T-helper 17 cell (primary cell): Measurements from ENCODE around the gene OR3A3. TPM values are rescaled to one million over a fixed set of nuclear protein-coding genes. Genes with fewer than 3 reads are reported as not detected.
"Not testable (repeated sequence)": the region's sequence is repeated elsewhere in the genome, so short reads cannot be mapped to it uniquely, and the experiment has no call there.

Source experiments
- ATAC-seq: fragments of 150-1000 bp; cut with Tn5 transposase; 2 replicates; pipeline ENCODE4 v1.10.0; 2021; ENCODE audit warnings: mild to moderate bottlenecking, moderate library complexity
- DNase-seq, 3 donors: peaks; one replicate each; pipeline versions ENCODE4 v3.0.0 to v3.0.0-alpha.2; 2020 to 2021
- H3K9me3 ChIP-seq: one replicate; pipeline ENCODE4 v1.7.0; 2013; ENCODE audit warnings: low read length, mild to moderate bottlenecking; ENCODE audit not compliant: control insufficient read depth, poor library complexity, severe bottlenecking
- H3K27ac Mint-ChIP-seq: one replicate; pipeline ENCODE4 v1.8.0; 2022; ENCODE audit warnings: mild to moderate bottlenecking, moderate library complexity, mixed read lengths
- H3K27me3 Mint-ChIP-seq: one replicate; pipeline ENCODE4 v1.8.0; 2022; ENCODE audit warnings: mixed read lengths
- H3K36me3 Mint-ChIP-seq: one replicate; pipeline ENCODE4 v1.8.0; 2022; ENCODE audit warnings: low read depth, mixed read lengths
- H3K4me1 Mint-ChIP-seq: one replicate; pipeline ENCODE4 v1.8.0; 2022; ENCODE audit warnings: mild to moderate bottlenecking, mixed read lengths
- H3K4me3 Mint-ChIP-seq: one replicate; pipeline ENCODE4 v1.8.0; 2022; ENCODE audit warnings: mild to moderate bottlenecking, moderate library complexity, mixed read lengths
- total RNA-seq, 4 donors: library from RNA in 2 of 4; stranded (reverse) in 2 of 4; gene quantifications; one replicate each; pipeline ENCODE4 v1.2.3 and lab custom pipeline; 2022 to 2026

OR3A3 gene
- total RNA-seq, 2 donors from 2014 or later = not detected

DNA sequence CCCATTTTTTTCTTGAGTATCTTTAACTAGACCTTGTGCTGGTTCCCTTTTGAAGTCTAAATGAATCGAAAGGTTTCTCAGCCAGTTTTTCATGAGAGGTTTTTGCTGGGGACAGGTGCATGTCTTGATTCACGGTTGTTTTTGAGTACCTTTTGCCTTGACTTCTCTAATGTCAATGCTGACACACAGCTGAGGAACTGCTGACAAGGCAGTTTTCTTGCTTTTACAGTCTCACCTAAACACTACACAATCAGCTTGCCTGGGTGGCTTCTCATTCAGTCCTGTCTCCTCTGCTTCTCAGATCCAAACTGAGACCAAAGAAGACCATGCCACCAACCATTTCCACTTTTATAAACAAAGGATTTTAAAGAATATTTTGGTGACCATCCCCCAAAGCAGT, 7.1 kb downstream of the OR3A3 start:
- peaks cover 23% of the 10 kb centered on the region for H3K27me3 Mint-ChIP-seq
- no peak overlapping the region for H3K4me3 Mint-ChIP-seq

DNA sequence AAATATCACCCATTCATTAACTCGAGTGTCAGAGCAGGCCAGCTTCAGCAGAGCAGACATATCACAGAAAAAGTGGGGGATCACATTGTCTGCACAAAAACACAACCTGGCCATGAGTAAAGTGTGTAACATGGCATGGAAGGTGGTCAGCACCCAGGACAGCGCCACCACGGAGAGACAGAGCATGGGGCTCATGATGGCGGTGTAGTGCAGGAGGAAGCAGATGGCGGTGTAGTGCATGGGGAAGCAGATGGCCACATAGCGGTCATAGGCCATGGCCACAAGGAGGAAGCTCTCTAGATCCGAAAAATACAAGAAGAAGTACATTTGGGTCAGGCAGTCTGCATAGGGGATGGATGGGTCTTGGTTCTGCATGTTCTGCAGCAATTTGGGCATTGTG, 22.0 kb downstream of the OR3A3 start:
- not testable (repeated sequence) for H3K4me1 Mint-ChIP-seq, DNase-seq, H3K9me3 ChIP-seq, ATAC-seq, H3K27ac Mint-ChIP-seq, H3K36me3 Mint-ChIP-seq
- Mint-ChIP-seq H3K27me3 (peaks cover 16% of the 10 kb centered on the region), H3K4me3 (peak overlapping the region; percentile 0)

More for the DNA sequence above, 7.1 kb downstream of the OR3A3 start:
- Mint-ChIP-seq H3K4me1 (no peaks in the 10 kb centered on the region), H3K27ac (no peak overlapping the region), H3K36me3 (peaks cover 2% of the 10 kb centered on the region)
- ATAC-seq = no peak
- no peak for DNase-seq
- H3K9me3 ChIP-seq = no peaks in the 10 kb centered on the region

DNA sequence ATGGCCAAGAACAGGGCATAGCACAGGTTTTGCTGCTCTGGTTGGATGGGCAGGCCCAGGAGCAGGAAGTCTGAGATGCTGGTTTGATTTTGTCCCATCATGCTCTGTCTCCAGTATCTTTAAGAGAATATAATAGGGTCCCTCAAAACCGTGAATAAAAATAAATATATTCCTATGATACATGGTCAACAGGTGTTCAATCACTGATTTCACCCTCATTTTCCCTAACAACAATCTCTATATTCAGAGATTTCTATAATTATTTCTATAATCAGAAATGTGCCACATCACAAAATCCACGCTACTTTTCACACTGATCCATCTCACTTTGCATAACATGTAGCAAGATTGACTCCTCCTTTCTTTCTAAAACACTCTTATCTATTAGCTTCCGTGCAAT, 22.6 kb downstream of the OR3A3 start, which contains the start of gene OR1E2:
Gene OR1E2, minus strand, starts transcription at position 101 of the 400 bp plus-strand sequence. Its CDS starts 0 bp downstream, at position 101.
- H3K9me3 ChIP-seq = no peaks in the 10 kb centered on the region
- H3K36me3 Mint-ChIP-seq = no peaks in the 10 kb centered on the region
- DNase-seq = no peak
- peaks cover 19% of the 10 kb centered on the region for H3K27me3 Mint-ChIP-seq
- H3K4me3 Mint-ChIP-seq = peak within 1 kb of the TSS; percentile 0
- no peak for ATAC-seq
- H3K27ac Mint-ChIP-seq = no peak within 1 kb of the TSS
- no peaks in the 10 kb centered on the region for H3K4me1 Mint-ChIP-seq

DNA sequence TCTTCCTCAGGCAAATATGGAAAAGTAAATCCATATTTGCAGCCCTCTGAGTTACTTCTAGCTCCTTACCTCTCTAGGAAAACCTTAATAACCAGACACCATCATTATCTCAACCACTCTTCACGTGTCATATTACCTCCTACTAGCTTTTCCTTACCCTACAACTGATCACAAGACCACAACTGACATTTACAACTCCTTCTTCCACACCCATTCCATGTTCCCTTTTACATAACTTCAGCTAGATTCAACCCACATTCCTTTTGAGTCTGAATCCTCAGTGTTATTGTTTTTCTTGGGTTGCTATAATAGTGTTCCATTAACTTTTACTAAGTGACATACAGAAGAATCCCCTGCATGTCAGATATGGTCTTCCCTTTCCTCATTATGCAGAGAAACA, 27.2 kb downstream of the OR3A3 start:
- DNase-seq (no peak), ATAC-seq (no peak)
- H3K36me3 Mint-ChIP-seq = no peaks in the 10 kb centered on the region
- H3K4me3 Mint-ChIP-seq = no peak overlapping the region
- no peaks in the 10 kb centered on the region for H3K9me3 ChIP-seq
- peaks cover 48% of the 10 kb centered on the region for H3K27me3 Mint-ChIP-seq
- H3K27ac Mint-ChIP-seq = no peak overlapping the region
- H3K4me1 Mint-ChIP-seq = no peaks in the 10 kb centered on the region

DNA sequence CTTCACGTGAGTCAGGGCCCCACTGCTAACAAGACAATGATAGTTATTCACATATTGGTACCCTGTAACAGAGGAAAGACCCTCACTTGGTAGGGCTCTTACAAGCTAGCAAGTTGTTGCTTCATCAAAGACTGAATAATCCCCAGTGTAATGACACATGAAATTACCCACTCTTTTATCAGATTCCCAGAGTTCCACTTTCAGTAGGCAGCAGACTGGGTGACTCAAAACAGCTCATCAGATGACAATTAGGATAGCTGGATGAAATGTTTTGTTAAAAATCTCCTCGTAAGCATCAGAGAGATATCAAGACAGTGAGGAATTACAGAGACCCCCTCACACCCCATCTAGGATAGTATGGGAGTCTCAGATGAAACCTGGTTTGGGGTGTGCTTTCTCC, 29.3 kb downstream of the OR3A3 start:
- H3K9me3 ChIP-seq = no peaks in the 10 kb centered on the region
- Mint-ChIP-seq H3K27me3 (peaks cover 51% of the 10 kb centered on the region), H3K4me3 (no peak overlapping the region), H3K4me1 (no peaks in the 10 kb centered on the region), H3K27ac (no peak overlapping the region), H3K36me3 (no peaks in the 10 kb centered on the region)
- DNase-seq (no peak), ATAC-seq (no peak)

DNA sequence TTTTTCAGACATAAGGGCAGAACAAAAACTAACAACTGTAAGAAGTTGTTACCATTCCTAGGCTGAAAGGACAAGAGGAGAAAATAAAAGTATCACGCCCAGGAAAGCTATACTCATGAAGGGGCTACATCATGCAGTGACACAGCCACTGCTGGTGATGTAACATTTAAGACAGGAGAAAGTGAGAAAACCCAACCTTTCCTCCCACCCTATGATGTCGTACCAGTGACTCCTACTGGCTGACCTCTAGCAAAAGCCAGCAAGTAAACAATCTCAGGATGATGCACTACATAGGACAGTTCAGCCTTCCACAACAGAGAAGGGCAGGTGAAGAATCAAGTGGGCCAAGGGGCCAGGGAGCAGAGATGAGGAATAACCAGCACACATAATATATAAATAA, 36.5 kb downstream of the OR3A3 start:
- Mint-ChIP-seq H3K27me3 (peaks cover 33% of the 10 kb centered on the region), H3K27ac (no peak overlapping the region), H3K4me1 (no peaks in the 10 kb centered on the region), H3K36me3 (no peaks in the 10 kb centered on the region), H3K4me3 (no peak overlapping the region)
- DNase-seq (no peak), ATAC-seq (no peak)
- H3K9me3 ChIP-seq = peaks cover 3% of the 10 kb centered on the region

DNA sequence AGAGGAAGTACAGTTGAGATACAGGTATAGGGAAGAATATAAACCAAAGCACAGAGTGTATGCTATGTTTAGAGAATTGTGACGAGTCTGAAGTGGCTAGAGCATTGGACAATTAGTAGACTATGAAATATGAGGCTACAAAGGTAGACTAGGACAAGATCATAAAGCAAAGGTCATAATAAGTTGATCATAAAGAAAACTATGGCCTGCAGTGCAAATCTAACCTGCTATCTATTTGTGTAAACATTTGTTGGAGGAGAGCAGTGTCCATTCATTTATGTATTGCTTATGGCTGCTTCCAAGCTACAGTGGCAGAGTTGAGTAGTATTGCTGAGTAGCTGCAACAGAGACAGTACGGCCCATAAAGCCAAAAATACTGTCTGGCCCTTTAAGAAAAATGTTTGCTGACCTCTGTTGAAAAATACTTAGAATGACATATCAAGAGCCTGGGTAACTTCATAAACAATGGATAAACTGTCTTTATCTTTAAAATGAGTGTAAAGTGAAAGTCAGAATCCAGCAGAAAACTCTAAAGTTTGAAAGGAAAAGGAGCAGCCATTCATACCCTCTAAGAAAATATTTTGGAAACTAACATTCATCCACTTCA, 37.0 kb downstream of the OR3A3 start:
- no peaks in the 10 kb centered on the region for H3K36me3 Mint-ChIP-seq

DNA sequence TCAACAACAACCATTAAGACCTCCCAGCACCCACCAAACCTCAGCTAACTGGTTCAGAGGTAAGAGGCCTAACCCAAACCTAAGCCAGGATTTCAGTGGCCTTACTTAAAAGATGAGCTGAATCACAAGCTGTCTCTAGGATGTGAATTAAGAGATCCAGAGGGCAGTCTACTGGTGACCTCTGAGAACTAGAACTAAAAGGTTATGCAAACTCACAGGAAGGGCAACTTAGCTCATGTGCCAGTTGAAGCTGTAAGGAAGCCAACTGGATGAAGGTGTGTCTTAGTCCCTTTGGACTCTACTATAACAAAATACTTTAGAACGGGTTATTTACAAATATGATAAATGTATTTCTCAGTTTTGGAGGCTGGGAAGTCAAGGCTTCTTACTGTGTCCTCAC, 55.2 kb downstream of the OR3A3 start:
- ATAC-seq = not testable (repeated sequence)

More for the DNA sequence above, 37.0 kb downstream of the OR3A3 start:
- no peak overlapping the region for H3K27ac Mint-ChIP-seq
- DNase-seq = no peak
- ATAC-seq = no peak
- no peaks in the 10 kb centered on the region for H3K4me1 Mint-ChIP-seq
- no peak overlapping the region for H3K4me3 Mint-ChIP-seq
- peaks cover 29% of the 10 kb centered on the region for H3K27me3 Mint-ChIP-seq
- peaks cover 3% of the 10 kb centered on the region for H3K9me3 ChIP-seq

DNA sequence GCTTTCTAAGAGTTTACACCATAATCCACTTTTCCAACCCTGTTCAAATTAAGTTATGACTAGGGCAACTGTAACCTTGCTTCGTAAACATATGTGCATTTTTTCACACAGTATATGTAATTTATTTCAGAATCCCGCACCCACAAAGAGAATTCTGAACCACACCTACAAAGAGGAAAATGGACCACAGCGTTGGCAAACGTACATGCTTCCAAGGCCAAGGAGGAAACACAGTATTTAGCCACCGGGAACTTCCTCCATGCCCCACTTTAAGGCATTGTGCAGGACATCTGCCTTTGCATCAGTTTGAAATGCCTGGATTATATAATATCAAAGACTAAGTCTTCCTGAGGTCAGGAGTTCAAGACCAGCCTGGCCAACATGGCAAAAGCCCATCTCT, 58.4 kb downstream of the OR3A3 start:
- Mint-ChIP-seq H3K27ac (no peak overlapping the region), H3K4me3 (no peak overlapping the region), H3K27me3 (peaks cover 21% of the 10 kb centered on the region), H3K4me1 (no peaks in the 10 kb centered on the region), H3K36me3 (no peaks in the 10 kb centered on the region)
- DNase-seq (no peak), ATAC-seq (no peak)
- no peaks in the 10 kb centered on the region for H3K9me3 ChIP-seq

More for the DNA sequence above, 55.2 kb downstream of the OR3A3 start:
- H3K9me3 ChIP-seq, H3K27ac Mint-ChIP-seq, H3K36me3 Mint-ChIP-seq, DNase-seq, H3K4me3 Mint-ChIP-seq, H3K4me1 Mint-ChIP-seq: not testable (repeated sequence)
- peaks cover 16% of the 10 kb centered on the region for H3K27me3 Mint-ChIP-seq

DNA sequence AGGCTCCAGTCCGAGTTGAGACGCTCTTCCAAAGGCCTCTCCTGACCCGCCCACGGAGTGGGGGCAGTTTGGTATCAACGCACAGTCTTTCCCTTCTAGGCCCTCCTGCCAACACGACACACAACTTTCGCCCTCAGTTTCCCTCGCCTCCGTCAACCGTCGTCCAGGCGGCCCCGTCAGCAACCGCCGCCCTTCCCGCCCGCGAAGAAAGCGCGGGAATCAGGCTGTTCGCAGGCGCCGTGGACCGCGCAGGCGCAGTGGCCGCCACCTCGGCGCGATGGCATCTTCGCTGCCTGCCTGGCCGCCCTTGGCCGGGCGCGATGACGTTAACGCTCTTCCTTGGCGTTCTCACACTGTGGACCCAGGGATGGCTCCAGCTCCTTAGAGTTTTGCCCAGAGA, 60.4 kb downstream of the OR3A3 start, which contains the start of gene SPATA22:
Gene SPATA22, minus strand, starts transcription at position 221 of the 400 bp plus-strand sequence. CDS start 2,494 bp downstream, outside the sequence.
- Mint-ChIP-seq H3K36me3 (no peaks in the 10 kb centered on the region), H3K27ac (no peak within 1 kb of the TSS), H3K4me3 (no peak within 1 kb of the TSS), H3K4me1 (peaks cover 4% of the 10 kb centered on the region), H3K27me3 (peaks cover 23% of the 10 kb centered on the region)
- H3K9me3 ChIP-seq = no peaks in the 10 kb centered on the region
- ATAC-seq (no peak), DNase-seq (no peak)

DNA sequence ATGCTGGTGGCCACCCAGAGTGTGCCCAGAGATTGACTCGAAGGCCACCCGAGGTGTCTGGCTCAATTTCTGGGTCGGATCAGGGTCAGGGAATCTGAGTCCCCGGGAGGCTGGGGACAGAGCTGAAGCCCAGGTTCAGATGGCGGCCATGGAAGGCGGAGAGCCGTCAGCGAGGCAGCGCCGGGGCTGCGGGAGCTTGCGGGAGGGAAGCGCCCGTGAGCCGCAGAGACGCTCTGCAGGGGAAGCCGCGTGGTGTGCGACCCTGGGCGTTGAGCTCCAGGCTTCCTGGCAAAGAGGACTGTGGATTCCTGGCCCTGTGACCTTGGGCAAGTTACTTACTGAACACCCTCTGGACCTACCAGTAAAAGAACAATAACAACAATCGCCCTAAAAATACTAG, 61.0 kb downstream of the OR3A3 start:
- Mint-ChIP-seq H3K36me3 (no peaks in the 10 kb centered on the region), H3K27ac (no peak overlapping the region), H3K27me3 (peaks cover 20% of the 10 kb centered on the region), H3K4me3 (no peak overlapping the region), H3K4me1 (peaks cover 4% of the 10 kb centered on the region)
- no peak for ATAC-seq
- no peaks in the 10 kb centered on the region for H3K9me3 ChIP-seq
- DNase-seq = no peak

Other genes with a start within 250 kb of the OR3A3 start
- gene OR1A2, start 213.9 kb upstream of the OR3A3 start, total RNA-seq = not detected
- not detected for gene OR1A1, start 203.7 kb upstream of the OR3A3 start, total RNA-seq
- gene OR3A1, start 113.0 kb upstream of the OR3A3 start, total RNA-seq = not detected
- gene OR3A2, start 25.1 kb upstream of the OR3A3 start, total RNA-seq = 1 to 10 TPM; 1.1 TPM
- gene OR1E1, start 13.0 kb upstream of the OR3A3 start, total RNA-seq = not detected
- gene OR1E2, start 22.5 kb downstream of the OR3A3 start, total RNA-seq = not detected
- under 1 TPM in 1 of 2 donors, not detected in 1; 0.22 TPM for gene SPATA22, start 60.4 kb downstream of the OR3A3 start, total RNA-seq
- not detected for gene ASPA, start 64.6 kb downstream of the OR3A3 start, total RNA-seq
- under 1 TPM; 0.27 to 0.55 TPM for gene TRPV3, start 146.4 kb downstream of the OR3A3 start, total RNA-seq
- gene TRPV1, start 198.0 kb downstream of the OR3A3 start, total RNA-seq = 1 to 10 TPM; 3.2 to 4.0 TPM
- gene SHPK, start 224.9 kb downstream of the OR3A3 start, total RNA-seq = 1 to 10 TPM; 5.3 to 6.4 TPM
- 1 to 10 TPM; 6.9 to 7.4 TPM for gene CTNS, start 225.4 kb downstream of the OR3A3 start, total RNA-seq